HG03097 (cell line): Measurements from ENCODE around the gene C1QTNF1.

ENCODE experiments used
- ATAC-seq: cut with Tn5 transposase; IDR thresholded peaks from one replicate; pipeline ENCODE4 v1.9.1; 2021; ENCODE audit not compliant: unreplicated experiment, low FRiP score

The C1QTNF1 gene

DNA sequence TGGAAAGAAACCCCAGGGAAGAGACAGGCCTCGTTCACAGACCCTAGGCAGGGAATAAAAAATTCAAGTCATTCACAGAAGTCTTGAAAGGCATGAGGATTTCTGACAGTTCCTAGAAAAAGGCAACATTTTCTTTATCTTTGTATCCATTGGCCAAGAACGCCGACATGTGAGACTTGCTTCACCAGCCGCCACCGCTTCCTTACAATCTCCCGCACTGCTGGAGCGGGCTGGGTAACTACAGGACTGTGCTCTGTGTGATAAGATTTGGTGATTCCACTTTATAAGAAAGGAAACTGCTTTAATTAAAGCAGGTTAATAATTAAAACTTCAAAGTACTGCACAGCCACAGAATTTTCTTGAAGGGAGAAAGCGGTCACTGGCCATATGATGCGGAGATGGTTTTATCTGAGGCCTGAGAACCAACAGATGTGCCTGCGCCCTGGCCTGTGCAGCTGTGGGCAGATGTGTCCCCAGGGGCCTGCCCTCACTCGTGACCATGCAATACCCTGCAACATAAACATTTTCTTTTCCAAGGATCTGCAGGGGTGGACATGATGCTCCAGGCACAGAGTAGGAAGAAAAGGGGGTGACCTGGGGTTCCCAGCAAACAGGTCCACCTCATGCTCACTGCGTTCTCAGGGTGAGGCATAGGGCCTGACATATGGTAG, 31.3 kb upstream of the C1QTNF1 start:
- no peak for ATAC-seq

DNA sequence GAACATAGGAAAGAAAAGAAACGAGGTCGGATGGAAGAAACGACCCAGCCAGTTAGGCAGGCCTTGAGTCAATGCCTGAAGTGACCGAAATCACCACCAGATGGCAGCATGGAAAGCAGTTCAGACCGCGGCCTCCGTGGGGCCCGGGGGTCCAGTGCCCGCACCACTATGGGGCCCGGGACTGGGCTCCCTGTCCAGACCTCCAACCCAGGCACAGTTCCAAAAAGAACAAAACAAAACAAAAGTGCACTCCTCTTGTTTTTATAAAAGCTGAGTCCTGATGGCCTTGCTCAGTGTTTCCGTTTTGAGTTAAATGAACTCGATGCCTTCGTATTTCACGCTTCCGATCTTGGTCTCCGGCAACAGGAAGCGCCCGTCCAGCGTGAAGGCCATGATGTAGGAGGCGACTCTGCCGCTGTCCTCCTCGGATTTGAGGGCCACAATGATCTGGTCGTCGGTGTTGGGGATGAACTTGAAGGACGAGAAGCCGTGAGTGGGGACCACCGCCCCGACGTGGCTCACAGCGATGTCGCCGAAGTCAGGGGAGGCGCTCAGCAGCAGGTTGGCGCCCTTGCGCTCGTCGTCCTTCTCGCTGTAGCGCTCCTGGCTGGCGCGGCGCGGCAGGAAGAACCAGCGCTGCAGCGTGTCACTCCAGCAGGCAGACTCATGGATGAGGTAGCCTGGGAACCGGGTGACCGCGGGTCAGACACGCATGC, 30.6 kb upstream of the C1QTNF1 start:
- no peak for ATAC-seq

DNA sequence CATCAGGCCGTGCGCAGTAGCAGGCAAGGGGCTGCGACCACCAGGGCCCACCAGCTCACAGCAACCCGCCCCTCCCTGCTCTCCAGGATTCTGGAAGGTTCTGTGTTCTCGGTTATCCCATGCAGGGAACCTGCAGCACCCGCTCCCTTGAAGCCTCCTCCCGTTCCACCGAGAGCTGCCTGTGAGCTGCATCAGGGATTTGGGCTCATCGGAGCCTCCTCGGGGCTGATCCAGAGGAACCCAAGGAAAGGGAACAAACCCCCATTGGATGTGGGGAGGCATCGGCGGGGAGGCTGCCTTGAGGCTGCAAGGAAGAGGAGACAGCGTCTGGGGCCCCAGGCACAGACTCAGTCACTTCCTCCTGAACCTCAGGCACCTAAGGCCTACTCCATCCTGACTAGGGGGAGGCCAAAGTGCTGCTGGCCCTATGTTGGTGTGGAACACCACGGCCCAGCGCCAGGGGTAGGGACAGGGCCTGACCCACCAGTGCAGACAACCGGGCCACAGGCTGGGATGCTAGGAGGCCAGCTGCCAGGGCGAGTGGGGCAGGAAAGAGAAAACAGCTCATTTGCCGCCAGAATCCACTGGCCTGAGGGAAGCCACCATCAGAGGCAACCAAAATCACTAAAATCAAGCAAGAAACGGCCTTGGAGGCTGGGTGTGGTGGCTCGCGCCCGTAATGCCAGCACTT, 29.8 kb upstream of the C1QTNF1 start:
- no peak for ATAC-seq

DNA sequence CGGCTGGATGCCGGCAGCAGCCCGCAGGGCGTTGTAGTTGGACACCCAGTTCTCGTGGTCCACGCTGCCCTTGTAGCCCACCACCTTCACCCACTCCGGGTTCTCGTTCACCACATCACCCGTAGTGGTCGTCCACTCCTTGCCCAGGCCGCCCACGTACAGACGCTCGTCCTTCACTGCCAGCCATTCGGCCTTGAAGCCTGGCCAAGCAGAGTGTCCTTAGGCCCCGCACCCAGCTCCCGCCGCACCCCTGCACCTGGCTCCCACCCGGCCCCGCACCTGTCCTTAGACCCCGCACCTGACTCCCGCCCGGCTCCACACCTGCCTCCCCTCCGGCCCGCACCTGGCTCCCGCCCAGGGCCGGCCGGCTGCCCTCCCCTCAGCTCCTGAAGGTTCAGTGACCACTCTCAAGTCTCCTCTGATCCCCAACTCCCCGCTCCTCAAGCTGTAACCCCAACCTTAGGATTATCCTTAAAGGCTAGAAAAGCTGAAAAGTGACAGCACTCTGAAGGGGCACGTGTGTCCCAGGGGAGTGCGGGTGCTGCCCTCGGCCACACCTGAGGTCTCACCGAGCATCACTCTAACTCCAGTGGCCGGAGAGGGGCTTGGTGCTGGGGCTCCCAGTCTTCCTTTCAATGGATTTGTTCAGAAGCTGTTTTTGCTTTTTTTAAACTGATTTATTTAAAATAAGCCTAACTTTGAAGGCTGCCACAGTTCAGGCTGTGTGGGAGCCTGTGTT, 28.8 kb upstream of the C1QTNF1 start:
- ATAC-seq = no peak

DNA sequence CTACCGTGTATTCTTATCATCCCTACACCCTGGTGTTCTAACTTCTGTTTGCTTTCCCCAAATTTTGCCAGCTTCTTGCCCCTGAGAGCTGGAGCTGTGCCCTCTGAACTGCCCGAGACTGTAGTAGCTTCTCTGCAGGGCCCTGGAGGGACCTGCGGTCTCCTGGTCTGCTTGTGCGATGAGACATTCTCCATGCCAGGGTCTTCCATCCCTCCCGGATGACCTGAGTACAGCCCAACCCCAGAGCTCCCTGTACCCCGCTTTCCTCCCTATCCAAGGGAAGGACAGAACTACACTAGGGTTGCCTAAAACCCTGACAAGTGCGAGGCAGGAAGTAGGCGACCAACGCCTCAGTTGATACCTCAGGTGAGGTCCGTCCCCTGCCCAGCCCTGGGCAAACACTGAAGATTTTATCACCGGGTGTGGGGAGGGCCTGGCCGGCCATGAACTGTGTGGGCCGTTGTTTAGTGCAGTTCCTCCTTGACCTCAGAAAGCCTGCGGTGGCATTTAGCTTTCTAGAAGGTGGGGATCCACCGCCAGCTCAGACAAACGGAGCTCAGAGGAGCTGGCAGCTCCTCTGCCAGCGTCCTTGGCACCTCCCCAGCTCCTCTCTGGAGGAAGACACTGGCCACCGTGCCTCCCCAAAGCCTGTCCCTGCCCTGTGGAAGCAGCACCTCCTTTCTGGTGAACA, 28.1 kb upstream of the C1QTNF1 start:
- no peak for ATAC-seq

DNA sequence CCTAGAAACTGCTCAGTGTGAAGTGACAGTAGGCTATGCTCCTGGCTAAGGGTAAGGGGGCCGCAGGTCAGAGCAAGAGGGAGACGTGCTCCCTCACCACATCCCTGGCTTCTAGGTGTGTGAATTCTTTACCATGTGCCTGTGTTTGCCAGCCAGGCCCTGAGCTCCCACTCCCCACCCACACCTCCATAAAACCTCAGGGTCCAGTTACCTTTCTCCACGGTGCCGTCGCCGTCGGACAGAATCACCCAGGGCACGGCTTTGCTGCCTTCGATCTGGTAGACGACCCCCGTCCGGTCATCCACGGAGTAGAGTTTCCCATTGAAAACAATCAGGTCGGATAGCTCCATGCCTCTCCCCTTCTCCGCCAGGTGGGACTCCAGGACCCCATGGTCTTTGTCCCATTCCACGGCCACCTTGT, 27.2 kb upstream of the C1QTNF1 start:
- no peak for ATAC-seq

DNA sequence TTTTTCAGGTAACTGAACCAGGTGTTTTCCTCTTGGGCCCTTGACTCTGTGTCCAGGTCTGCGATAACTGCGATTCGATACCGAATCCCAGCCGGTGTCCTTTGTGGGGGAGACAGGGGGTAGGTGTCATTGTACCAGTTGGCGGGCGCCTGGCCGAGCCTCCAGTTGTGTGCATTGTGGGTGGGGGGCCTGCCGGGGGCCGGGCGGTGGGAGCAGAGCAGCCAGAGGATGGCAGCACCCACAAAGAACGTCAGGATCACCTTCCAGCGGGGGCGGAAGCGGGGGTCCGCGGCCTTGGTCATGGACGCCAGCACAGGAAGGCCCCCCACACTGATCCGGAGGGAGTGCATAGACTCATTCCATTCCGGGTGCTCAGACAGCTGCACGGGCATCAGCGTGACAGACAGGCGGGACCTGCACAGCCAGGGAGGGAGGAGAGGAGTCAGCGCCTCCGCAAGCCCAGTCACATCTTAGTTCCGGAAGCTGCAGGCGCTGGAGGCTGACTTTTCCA, 26.7 kb upstream of the C1QTNF1 start:
- ATAC-seq = no peak

DNA sequence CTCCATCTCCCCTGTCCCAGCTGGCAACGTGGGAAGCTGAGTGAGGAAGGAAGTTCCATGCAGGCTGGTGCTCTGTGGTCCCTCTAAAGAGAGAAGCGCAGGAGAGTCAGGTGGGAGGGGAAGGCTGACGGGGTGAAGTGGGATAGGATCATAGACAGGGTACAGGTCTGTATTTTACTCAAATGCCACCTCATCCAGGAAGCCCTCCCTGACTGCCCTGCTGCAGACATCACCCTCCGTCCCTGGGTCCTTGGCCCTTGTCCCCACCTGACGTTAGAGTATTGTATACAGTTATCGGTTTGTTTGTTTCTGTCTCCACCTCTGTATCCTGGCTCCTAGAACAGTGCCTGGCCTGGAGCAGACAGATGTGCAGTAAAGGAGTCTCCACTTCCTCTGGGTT, 26.1 kb upstream of the C1QTNF1 start:
- no peak for ATAC-seq

DNA sequence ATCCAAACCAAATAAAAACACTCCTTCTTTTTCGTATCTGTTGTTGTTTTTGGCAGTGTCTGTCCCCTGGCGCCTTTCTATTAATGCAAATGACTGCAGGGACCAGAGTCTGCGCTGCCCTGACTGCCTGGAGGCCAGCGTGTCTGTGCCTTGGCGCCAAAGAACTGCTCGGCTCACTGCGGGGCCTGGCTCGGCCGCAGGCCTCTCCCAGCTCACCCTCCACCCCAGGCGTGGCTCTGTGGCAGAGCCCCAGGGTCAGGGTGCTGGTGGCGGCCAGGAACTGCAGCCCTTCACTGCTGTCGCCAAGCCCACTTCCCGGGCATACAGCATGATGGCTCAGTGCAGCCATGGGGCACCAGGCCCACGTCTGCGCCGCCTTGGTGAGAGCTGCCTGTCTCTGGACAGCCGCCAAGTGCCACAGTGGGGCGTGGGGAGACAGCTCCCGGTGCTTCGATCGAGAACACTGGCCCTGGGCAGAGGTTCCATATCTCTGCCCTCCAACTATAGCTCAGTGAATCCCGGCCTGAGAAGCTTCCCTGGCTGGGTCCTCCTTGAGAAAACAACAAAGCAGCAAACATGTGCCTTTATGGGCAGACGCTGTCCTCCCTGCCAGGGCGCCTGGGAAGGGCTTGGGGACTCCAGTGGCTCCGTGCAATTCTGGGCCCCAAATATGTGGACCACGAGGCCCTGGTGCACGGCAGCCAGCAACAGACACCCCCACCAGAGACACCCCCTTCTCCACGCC, 25.5 kb upstream of the C1QTNF1 start:
- ATAC-seq = no peak

DNA sequence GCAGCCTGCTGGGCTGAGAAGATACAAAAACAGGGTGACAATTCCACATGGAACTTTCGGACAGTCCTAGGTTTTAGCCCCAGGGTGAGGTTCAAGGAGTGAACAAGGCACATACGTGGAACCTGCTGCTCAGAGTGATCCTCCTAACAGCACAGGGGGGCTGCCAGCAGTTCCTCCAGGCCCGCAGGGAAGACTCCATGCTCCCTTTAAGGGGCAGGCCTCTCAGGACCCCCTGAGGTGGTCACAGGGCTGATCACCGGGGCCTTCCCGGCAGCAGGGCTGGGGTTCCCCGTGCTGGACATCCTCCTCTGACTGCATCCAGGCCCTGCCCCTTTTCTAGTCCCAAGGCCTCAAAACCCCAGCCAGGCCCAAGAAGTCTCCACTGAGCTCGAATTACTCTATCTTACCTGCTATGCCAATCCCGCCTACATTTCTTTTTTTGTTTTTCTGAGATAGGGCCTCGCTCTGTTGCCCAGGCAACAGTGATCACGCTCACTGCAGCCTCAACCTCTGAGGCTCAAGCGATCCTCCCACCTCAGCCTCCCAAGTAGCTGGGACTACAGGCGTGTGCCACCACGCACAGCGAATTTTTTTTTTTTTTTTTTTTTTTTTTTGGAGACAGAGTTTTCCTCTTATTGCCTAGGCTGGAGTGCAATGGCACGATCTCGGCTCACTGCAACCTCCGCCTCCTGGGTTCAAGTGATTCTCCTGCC, 24.8 kb upstream of the C1QTNF1 start:
- no peak for ATAC-seq

DNA sequence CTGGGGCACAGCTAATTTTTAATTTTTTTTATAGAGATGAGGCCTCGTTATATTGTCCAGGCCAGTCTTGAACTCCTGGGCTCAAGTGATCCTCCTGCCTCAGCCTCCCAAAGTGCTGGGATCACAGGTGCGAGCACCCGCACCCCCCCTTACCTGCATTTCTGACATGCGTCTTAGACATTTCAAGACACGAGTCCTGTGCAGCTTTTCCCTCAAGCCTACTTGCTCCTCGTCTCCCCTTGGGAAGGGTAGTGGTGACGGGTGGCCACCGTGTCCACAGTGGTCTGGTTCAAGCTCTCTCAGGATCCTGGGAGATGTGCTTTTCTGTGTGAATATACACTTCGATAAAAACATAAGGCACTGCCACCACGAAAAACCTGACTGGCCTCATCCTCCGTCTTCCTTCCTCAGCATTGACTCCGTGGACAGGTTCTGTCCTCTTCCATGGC, 24.0 kb upstream of the C1QTNF1 start:
- no peak for ATAC-seq

DNA sequence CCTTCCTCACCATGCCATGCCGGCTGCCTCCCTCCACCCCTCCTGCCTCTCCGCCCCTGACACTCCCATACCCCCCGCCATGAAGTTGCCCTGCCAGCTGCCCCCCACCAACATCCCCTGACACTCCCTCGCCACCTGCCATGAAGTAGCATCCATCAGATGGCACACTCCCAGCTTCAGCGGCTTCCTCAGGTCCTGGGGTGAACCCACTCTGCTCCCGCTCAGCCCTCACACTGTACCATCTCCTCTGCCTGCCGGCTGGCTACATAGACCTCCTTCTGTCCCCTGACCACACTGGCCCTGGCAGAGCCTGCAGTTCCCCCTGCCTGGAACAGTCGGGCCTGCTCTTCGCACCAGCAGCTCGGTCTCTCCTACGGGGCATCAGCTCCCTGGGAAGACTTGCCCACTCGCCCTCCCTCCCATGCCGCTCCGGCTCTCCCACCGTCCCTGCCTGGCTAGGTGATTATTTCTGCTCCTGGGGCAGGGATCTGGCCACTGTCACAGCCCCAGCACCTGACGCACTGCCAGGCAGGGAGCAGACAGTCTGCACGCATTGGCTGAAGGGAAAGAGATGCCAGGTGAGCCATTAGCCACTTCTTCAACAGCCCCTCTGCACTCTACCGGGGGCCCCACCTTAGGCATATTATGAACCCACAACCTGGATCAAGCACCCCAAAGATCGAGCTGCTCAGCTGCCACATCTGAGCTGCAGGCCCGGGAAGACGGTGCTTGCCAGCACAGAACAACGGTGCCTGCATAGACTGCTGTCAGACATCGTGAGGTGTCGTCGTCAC, 23.4 kb upstream of the C1QTNF1 start:
- no peak for ATAC-seq

DNA sequence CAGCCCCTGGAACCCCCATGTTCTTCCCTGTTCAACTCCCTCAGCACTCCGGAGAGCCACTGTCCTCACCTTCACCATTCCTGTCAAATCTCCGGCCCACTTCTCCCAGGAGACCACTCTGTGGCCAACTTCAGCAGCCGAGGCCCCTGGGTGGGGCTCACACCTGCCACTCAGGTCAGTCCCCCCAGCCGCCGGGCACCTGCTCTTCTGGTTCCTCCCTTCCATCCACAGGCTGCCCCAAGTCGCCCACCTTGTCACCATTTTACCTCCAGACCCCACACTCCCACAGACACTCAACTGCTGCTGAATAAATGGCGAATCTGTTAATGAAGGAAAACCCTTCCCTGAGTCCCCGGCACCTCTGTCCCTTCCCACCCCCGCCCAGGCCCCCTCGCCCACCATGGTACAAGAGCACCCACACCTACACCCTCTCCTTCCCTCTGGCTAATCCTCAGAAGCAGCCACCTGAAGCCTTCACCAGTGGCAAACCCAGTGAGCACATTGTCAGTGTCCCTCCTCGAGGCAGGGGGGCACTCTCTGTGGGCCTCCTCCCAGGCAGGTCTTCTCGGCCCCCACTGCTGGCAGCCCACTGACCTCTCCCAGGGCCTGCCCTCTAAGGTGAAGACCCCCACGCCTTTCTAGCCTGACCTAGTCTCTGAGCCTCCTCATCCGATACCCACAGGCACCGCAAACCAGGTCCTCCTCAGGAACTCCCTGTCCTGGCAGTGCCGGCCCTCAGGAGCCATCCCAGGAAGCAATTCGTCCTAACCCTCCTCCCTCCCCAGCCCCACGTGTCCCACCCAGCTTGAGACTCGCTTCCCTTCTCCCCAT, 22.6 kb upstream of the C1QTNF1 start:
- no peak for ATAC-seq

DNA sequence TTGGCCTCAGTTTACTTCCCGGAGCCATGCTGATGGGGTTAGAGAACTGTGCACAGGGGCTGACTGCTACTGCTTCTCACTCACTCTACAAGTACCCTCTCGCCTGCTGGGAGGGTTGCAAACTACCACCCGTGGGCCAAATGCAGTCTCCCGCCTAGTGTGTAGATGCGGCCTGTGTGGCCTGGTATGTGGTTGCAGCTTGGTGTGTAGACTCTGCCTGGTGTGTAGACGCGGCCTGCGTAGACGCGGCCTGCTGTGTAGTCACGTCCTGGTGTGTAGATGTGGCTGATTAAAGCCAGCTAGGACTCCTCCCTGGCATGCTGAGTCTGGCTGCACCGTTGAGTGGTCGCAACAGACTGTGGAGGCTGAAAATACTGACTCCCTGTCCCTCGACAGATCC, 21.7 kb upstream of the C1QTNF1 start:
- ATAC-seq = no peak

DNA sequence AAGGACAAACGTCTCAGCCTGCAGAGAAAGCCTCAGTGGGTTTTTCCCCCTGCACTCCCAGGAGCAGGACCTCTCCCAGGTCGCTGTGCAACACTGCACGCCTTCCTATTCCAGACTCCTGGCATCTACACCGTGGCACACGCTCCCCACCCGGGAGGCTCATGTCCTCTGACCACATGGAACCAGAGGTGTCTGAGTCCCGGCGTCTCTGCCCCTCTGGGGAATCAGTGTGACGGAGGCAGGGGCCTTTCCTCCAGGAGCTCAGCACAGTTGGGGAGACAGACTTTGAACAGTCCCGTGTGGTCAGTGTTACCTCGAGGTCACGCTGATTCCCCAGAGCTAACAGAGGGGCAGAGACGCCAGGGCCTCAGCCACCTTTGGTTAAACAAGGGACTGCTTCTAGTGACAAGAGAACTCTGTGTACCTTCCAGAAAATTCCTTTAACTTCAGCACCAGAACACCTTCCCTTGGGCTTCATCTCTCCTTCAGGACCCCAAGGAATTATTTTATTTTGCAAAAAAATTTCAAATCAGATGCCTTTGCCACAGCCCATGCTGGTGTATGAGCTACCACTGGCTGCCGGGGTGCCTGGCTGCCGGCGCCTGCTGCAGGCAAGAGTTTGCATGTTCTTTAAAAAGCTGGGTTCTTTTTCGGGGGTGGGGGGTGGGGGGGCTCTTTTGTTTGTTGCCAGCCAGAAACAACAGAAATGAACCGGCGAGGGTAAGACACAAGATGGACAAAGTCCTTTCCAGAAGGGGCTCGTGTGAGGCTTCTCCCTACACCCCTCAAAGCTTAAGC, 21.0 kb upstream of the C1QTNF1 start:
- ATAC-seq = no peak

DNA sequence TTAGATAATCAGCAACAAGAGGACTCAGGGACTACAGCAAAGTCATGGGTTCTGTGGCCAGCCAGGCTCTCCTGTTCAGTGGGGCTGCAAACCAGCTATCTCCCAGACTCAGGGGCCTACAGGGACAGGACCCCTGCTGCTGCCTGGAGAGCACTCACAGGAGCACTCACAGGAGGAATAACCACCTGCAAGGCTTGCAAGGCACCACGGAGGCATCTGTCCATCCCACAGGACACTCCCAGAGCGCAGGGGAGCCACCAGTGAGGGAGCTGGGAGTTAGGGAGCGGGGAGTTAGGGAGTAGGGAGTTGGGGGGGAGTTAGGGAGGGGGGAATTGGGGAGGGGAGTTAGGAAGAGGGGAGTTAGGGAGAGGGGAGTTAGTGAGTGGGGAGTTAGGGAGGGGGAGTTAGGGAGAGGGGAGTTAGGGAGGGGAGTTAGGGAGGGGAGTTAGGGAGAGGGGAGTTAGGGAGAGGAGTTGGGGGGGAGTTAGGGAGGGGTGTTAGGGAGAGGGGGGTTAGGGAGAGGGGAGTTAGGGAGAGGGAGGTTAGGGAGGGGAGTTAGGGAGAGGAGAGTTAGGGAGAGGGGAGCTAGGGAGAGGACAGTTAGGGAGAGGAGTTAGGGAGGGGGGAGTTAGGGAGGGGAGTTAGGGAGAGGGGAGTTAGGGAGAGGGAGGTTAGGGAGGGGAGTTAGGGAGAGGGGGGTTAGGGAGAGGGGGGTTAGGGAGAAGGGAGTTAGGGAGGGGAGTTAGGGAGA, 20.1 kb upstream of the C1QTNF1 start:
- no peak for ATAC-seq
